ENCODE results near the gene SLC26A2. TPM values are rescaled to one million over a fixed set of nuclear protein-coding genes. Genes with fewer than 3 reads are reported as not detected.

The SLC26A2 gene
- total and polyA plus RNA-seq, 10 of the 15 experiments (the other 5 are each of a cell fraction or from before 2014, with no cell fraction given) = 1.7 to 6.4 (median 4.2) TPM

DNA sequence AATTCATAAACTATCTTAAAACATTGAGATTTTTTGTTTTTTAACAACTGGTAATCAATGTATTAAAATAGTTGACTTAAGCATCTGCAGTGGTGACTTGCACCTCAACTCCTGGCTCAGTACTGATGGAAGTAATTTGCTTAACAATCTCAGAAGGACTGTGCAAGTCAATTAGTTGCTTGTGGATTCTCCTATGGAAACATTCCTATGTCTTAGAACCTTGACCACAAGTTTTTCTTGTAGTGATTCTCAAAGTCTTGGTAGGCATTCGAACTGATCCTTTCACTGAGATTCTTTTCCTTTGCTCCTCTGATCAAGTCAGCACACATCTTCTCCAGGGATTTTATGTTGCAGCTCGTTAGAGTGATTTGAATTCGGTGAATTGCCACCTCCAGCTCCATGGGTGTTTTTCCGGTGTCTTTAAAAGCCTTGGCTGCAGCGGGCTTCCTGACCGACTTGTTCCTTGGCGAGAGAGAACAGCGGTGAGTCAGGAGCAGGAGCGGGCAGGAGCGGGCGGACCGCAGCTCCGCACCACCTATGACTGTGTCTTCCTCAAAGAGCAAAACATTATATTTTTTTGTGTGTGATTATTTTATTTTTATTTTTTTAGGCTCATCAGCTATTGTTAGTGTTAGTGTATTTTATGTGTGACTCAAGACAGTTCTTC is 61.1 kb downstream of the SLC26A2 start (continued):
- TF ChIP-seq RUNX3 (IDR thresholded peaks at IDR 0.05; ENCODE audit: low read length) (no peak), E2F4 (IDR thresholded peaks at IDR 0.05; ENCODE audit: low read depth, low read length) (no peak), ZNF384 (IDR thresholded peaks at IDR 0.05; ENCODE audit: borderline replicate concordance, low read depth, low read length) (no peak), PAX5 (IDR thresholded peaks at IDR 0.05; ENCODE audit: borderline replicate concordance, low read depth, low read length) (no peak), RCOR1 (conservative IDR thresholded peaks at IDR 0.05; ENCODE audit: low read depth, low read length) (no peak), SMAD5 (IDR thresholded peaks at IDR 0.05; ENCODE audit: low read depth) (no peak), STAT3 (IDR thresholded peaks at IDR 0.05; ENCODE audit: low read depth, low read length) (no peak), IRF3 (IDR thresholded peaks at IDR 0.05) (no peak)
- TF ChIP-seq, protein P1, sequence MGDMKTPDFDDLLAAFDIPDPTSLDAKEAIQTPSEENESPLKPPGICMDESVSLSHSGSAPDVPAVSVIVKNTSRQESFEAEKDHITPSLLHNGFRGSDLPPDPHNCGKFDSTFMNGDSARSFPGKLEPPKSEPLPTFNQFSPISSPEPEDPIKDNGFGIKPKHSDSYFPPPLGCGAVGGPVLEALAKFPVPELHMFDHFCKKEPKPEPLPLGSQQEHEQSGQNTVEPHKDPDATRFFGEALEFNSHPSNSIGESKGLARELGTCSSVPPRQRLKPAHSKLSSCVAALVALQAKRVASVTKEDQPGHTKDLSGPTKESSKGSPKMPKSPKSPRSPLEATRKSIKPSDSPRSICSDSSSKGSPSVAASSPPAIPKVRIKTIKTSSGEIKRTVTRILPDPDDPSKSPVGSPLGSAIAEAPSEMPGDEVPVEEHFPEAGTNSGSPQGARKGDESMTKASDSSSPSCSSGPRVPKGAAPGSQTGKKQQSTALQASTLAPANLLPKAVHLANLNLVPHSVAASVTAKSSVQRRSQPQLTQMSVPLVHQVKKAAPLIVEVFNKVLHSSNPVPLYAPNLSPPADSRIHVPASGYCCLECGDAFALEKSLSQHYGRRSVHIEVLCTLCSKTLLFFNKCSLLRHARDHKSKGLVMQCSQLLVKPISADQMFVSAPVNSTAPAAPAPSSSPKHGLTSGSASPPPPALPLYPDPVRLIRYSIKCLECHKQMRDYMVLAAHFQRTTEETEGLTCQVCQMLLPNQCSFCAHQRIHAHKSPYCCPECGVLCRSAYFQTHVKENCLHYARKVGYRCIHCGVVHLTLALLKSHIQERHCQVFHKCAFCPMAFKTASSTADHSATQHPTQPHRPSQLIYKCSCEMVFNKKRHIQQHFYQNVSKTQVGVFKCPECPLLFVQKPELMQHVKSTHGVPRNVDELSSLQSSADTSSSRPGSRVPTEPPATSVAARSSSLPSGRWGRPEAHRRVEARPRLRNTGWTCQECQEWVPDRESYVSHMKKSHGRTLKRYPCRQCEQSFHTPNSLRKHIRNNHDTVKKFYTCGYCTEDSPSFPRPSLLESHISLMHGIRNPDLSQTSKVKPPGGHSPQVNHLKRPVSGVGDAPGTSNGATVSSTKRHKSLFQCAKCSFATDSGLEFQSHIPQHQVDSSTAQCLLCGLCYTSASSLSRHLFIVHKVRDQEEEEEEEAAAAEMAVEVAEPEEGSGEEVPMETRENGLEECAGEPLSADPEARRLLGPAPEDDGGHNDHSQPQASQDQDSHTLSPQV (IDR thresholded peaks at IDR 0.05) = no peak
